22Rv1 (cell line): ENCODE measurements around the gene FIBCD1.

Source experiments
- ZFX ChIP-seq: fragments of 450-650 bp; IDR thresholded peaks from 2 replicates; pipeline ENCODE4 v1.6.1; 2017; ENCODE audit warnings: antibody characterized with exemption, borderline replicate concordance
- TF ChIP-seq, protein P1 (sequence below): fragments of 450-650 bp; IDR thresholded peaks from 2 replicates; pipeline ENCODE4 v1.5.1; 2017; ENCODE audit warnings: mild to moderate bottlenecking

DNA sequence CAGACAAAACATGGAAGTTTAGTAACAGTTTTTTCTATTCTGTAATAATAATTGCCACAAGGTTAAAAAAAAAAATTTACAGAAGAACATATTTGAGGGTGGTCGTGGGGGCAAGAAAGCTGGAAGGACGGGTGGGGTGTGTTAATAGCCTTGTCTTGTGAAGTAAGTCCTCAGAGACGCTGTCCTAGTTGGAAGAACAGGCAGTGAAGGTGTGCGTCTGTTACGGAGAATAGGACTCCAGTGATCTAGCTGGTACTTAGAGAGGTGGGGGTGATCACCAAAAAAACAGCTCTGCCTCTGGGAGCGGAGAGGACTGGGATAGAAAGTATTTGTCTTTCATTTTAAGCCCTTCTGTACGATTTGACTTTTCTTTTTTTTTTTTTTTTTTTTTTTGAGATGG is 86.2 kb downstream of the FIBCD1 start:
- TF ChIP-seq, protein P1, sequence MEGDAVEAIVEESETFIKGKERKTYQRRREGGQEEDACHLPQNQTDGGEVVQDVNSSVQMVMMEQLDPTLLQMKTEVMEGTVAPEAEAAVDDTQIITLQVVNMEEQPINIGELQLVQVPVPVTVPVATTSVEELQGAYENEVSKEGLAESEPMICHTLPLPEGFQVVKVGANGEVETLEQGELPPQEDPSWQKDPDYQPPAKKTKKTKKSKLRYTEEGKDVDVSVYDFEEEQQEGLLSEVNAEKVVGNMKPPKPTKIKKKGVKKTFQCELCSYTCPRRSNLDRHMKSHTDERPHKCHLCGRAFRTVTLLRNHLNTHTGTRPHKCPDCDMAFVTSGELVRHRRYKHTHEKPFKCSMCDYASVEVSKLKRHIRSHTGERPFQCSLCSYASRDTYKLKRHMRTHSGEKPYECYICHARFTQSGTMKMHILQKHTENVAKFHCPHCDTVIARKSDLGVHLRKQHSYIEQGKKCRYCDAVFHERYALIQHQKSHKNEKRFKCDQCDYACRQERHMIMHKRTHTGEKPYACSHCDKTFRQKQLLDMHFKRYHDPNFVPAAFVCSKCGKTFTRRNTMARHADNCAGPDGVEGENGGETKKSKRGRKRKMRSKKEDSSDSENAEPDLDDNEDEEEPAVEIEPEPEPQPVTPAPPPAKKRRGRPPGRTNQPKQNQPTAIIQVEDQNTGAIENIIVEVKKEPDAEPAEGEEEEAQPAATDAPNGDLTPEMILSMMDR, result no peak
- TF ChIP-seq ZFX, result no peak
